ENCODE measurements around the gene CFAP69. TPM values are rescaled to one million over a fixed set of nuclear protein-coding genes. Genes with fewer than 3 reads are reported as not detected.

Gene CFAP69
- total and polyA plus RNA-seq, 2 experiments from 2014 or later, result 4.9 to 7.9 TPM

GRCh38 chr7:90322837-90323236 is 77.9 kb downstream of the CFAP69 start:
- Mint-ChIP-seq H3K27ac (no peak overlapping the region), H3K27me3 (ENCODE audit: insufficient read depth, low read depth, poor library complexity) (peaks cover 27% of the 10 kb centered on the region), H3K4me3 (no peak overlapping the region), H3K9me3 (no peaks in the 10 kb centered on the region), H3K4me1 (peaks cover 4% of the 10 kb centered on the region), H3K36me3 (ENCODE audit: low read depth) (no peaks in the 10 kb centered on the region; the same call in 2 of the 3 replicates)
- no peak overlapping the region for H3K4me3 ChIP-seq
- H3F3A ChIP-seq (replicated peaks; ENCODE audit: low read depth), result no peaks in the 10 kb centered on the region
- H3K27ac ChIP-seq (ENCODE audit: low read depth), result no peak overlapping the region
- no peaks in the 10 kb centered on the region for H3K36me3 ChIP-seq (ENCODE audit: insufficient read depth)
- peaks cover 6% of the 10 kb centered on the region; the same call in 1 of the 2 replicates for H3K4me1 ChIP-seq (ENCODE audit: insufficient read depth)
- TF ChIP-seq, protein P1, sequence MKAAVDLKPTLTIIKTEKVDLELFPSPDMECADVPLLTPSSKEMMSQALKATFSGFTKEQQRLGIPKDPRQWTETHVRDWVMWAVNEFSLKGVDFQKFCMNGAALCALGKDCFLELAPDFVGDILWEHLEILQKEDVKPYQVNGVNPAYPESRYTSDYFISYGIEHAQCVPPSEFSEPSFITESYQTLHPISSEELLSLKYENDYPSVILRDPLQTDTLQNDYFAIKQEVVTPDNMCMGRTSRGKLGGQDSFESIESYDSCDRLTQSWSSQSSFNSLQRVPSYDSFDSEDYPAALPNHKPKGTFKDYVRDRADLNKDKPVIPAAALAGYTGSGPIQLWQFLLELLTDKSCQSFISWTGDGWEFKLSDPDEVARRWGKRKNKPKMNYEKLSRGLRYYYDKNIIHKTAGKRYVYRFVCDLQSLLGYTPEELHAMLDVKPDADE (IDR thresholded peaks at IDR 0.05), result no peak
- TF ChIP-seq EZH2phosphoT487 (IDR thresholded peaks at IDR 0.05; ENCODE audit: unreplicated experiment) (no peak), POLR2AphosphoS5 (IDR thresholded peaks at IDR 0.05; ENCODE audit: low read depth) (no peak), CREB1 (CRISPR knock-in tag; IDR thresholded peaks at IDR 0.05; ENCODE audit: low read depth) (no peak), ZNF331 (CRISPR knock-in tag; IDR thresholded peaks at IDR 0.05; ENCODE audit: low read depth) (no peak), CTCF (conservative IDR thresholded peaks at IDR 0.05; ENCODE audit: low read depth in 2 of 2) (no peak), ZNF114 (CRISPR knock-in tag; IDR thresholded peaks at IDR 0.05) (no peak), JUNB (IDR thresholded peaks at IDR 0.05; ENCODE audit: unreplicated experiment) (no peak), REST (IDR thresholded peaks at IDR 0.05; ENCODE audit: unreplicated experiment) (no peak), EZH2 (IDR thresholded peaks at IDR 0.05; ENCODE audit: low read depth, unreplicated experiment) (no peak), STAT1 (IDR thresholded peaks at IDR 0.05; ENCODE audit: unreplicated experiment) (no peak), NANOG (IDR thresholded peaks at IDR 0.05; ENCODE audit: borderline replicate concordance) (no peak)
- TF ChIP-seq, protein P2, sequence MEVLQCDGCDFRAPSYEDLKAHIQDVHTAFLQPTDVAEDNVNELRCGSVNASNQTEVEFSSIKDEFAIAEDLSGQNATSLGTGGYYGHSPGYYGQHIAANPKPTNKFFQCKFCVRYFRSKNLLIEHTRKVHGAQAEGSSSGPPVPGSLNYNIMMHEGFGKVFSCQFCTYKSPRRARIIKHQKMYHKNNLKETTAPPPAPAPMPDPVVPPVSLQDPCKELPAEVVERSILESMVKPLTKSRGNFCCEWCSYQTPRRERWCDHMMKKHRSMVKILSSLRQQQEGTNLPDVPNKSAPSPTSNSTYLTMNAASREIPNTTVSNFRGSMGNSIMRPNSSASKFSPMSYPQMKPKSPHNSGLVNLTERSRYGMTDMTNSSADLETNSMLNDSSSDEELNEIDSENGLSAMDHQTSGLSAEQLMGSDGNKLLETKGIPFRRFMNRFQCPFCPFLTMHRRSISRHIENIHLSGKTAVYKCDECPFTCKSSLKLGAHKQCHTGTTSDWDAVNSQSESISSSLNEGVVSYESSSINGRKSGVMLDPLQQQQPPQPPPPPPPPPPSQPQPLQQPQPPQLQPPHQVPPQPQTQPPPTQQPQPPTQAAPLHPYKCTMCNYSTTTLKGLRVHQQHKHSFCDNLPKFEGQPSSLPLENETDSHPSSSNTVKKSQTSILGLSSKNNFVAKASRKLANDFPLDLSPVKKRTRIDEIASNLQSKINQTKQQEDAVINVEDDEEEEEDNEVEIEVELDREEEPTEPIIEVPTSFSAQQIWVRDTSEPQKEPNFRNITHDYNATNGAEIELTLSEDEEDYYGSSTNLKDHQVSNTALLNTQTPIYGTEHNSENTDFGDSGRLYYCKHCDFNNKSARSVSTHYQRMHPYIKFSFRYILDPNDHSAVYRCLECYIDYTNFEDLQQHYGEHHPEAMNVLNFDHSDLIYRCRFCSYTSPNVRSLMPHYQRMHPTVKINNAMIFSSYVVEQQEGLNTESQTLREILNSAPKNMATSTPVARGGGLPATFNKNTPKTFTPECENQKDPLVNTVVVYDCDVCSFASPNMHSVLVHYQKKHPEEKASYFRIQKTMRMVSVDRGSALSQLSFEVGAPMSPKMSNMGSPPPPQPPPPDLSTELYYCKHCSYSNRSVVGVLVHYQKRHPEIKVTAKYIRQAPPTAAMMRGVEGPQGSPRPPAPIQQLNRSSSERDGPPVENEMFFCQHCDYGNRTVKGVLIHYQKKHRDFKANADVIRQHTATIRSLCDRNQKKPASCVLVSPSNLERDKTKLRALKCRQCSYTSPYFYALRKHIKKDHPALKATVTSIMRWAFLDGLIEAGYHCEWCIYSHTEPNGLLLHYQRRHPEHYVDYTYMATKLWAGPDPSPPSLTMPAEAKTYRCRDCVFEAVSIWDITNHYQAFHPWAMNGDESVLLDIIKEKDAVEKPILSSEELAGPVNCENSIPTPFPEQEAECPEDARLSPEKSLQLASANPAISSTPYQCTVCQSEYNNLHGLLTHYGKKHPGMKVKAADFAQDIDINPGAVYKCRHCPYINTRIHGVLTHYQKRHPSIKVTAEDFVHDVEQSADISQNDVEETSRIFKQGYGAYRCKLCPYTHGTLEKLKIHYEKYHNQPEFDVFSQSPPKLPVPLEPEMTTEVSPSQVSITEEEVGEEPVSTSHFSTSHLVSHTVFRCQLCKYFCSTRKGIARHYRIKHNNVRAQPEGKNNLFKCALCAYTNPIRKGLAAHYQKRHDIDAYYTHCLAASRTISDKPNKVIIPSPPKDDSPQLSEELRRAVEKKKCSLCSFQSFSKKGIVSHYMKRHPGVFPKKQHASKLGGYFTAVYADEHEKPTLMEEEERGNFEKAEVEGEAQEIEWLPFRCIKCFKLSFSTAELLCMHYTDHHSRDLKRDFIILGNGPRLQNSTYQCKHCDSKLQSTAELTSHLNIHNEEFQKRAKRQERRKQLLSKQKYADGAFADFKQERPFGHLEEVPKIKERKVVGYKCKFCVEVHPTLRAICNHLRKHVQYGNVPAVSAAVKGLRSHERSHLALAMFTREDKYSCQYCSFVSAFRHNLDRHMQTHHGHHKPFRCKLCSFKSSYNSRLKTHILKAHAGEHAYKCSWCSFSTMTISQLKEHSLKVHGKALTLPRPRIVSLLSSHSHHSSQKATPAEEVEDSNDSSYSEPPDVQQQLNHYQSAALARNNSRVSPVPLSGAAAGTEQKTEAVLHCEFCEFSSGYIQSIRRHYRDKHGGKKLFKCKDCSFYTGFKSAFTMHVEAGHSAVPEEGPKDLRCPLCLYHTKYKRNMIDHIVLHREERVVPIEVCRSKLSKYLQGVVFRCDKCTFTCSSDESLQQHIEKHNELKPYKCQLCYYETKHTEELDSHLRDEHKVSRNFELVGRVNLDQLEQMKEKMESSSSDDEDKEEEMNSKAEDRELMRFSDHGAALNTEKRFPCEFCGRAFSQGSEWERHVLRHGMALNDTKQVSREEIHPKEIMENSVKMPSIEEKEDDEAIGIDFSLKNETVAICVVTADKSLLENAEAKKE (CRISPR knock-in tag; IDR thresholded peaks at IDR 0.05), result no peak
- peaks cover 54% of the 10 kb centered on the region for H3K27me3 ChIP-seq (ENCODE audit: insufficient read depth)
- no peaks in the 10 kb centered on the region for H3K79me2 ChIP-seq (replicated peaks; ENCODE audit: insufficient read depth)
- H4K20me1 ChIP-seq (replicated peaks; ENCODE audit: insufficient read depth), result no peaks in the 10 kb centered on the region
- H2AFZ ChIP-seq, result no peak overlapping the region
- ATAC-seq (no peak), DNase-seq (ENCODE audit: low spot score) (no peak)
- no peak overlapping the region for H3K4me2 ChIP-seq
- H3K9me2 ChIP-seq (ENCODE audit: insufficient read depth), result no peaks in the 10 kb centered on the region

Measured in GM23338 (cell line).